Uterus (tissue), 4 donors: Measurements from ENCODE around the gene FZD7. TPM values are rescaled to one million over a fixed set of nuclear protein-coding genes. Genes with fewer than 3 reads are reported as not detected.

Experiments
- DNase-seq, 2 donors: peaks; one replicate each; pipeline ENCODE4 v3.0.0-alpha.2; 2019 to 2020
- H3K27ac ChIP-seq, 2 donors: fragments of 200-600 bp; sonication (generic); 1 replicate in 1 of 2; 2 replicates in 1 of 2; pipeline ENCODE4 v1.5.1; 2016 to 2018
- H3K27me3 ChIP-seq, 2 donors: fragments of 200-600 bp; sonication (generic); one replicate each; pipeline ENCODE4 v1.5.1; 2018 to 2019; ENCODE audit warnings: control low read depth in 1 of 2
- H3K36me3 ChIP-seq, 2 donors: fragments of 200-600 bp; sonication (generic); one replicate each; pipeline ENCODE4 v1.5.1; 2019; ENCODE audit warnings: control low read depth in 1 of 2
- H3K4me1 ChIP-seq, 2 donors: fragments of 200-600 bp; sonication (generic); one replicate each; pipeline ENCODE4 v1.5.1; 2018 to 2019; ENCODE audit warnings: control low read depth in 1 of 2
- H3K4me3 ChIP-seq, 2 donors: fragments of 200-600 bp; sonication (generic); 1 replicate in 1 of 2; 2 replicates in 1 of 2; pipeline ENCODE4 v1.5.1; 2018 to 2019; ENCODE audit warnings: mild to moderate bottlenecking in 1 of 2
- H3K9me3 ChIP-seq, 2 donors: fragments of 200-600 bp; sonication (generic); one replicate each; pipeline ENCODE4 v1.5.1; 2019; ENCODE audit warnings: control low read depth in 1 of 2
- CTCF ChIP-seq, 4 experiments: fragments of 200-600 bp in 2 of 4; fragments of 450-650 bp in 2 of 4; sonication (generic) in 2 of 4; IDR thresholded peaks; one replicate each; pipeline ENCODE4 v1.5.1; 2016 to 2019; ENCODE audit warnings: antibody characterized with exemption in 4 of 4, mild to moderate bottlenecking in 2 of 4, moderate library complexity in 1 of 4
- POLR2A ChIP-seq, 2 donors: fragments of 450-650 bp; IDR thresholded peaks; one replicate each; pipeline ENCODE4 v1.6.1; 2016; ENCODE audit warnings: antibody characterized with exemption in 2 of 2, mild to moderate bottlenecking in 1 of 2, moderate library complexity in 1 of 2
- intact Hi-C: fragments of 100-400 bp; cut with DNase I; formaldehyde crosslinking; loops from one replicate; pipeline ENCODE4 v1.15.1; 2023; ENCODE audit warnings: low total_unique reads
- total RNA-seq, 4 donors: library from RNA; depleted of rRNA in 3 of 4; stranded (reverse); fragments of >200 nt in 3 of 4; gene quantifications; one replicate each; pipeline versions ENCODE4 v1.1.0 to v1.2.4, GENCODE V29; 2014 to 2023
- donor health status: DM: yes; HTN: yes; CAD: no.

The FZD7 gene
- total RNA-seq = 10 to 100 TPM in 3 of 4 donors, under 1 TPM in 1; 0.77 to 38.8 (median 20.0) TPM

GRCh38 chr2:202033317-202034248 lies at the start of gene FZD7:
TSS of gene FZD7 (plus strand) at chr2:202033855. CDS start at chr2:202034648, 793 bp downstream.
- Histone ChIP-seq H3K27me3 (no peaks in the 10 kb centered on the region), H3K36me3 (no peaks in the 10 kb centered on the region), H3K27ac (peak within 1 kb of the TSS; percentile 95 to 98), H3K4me1 (peaks cover 0 to 5% of the 10 kb centered on the region in 2 donors), H3K4me3 (peak within 1 kb of the TSS; percentile 62 to 65), H3K9me3 (no peaks in the 10 kb centered on the region)
- TF ChIP-seq CTCF (IDR thresholded peaks at IDR 0.05) = peak in 2 of 4 experiments; percentile 1 to 24
- TF ChIP-seq POLR2A (IDR thresholded peaks at IDR 0.05) = peak; percentile 71 to 84
- peak; percentile 93 to 95 for DNase-seq
- intact Hi-C loops = no loop called here

- intact Hi-C loops = no loop called here
- no peak for DNase-seq
- no peaks in the 10 kb centered on the region for H3K4me1 ChIP-seq
Measured at GRCh38 chr2:201984333-201984732, 49.3 kb upstream of the FZD7 start.

DNA sequence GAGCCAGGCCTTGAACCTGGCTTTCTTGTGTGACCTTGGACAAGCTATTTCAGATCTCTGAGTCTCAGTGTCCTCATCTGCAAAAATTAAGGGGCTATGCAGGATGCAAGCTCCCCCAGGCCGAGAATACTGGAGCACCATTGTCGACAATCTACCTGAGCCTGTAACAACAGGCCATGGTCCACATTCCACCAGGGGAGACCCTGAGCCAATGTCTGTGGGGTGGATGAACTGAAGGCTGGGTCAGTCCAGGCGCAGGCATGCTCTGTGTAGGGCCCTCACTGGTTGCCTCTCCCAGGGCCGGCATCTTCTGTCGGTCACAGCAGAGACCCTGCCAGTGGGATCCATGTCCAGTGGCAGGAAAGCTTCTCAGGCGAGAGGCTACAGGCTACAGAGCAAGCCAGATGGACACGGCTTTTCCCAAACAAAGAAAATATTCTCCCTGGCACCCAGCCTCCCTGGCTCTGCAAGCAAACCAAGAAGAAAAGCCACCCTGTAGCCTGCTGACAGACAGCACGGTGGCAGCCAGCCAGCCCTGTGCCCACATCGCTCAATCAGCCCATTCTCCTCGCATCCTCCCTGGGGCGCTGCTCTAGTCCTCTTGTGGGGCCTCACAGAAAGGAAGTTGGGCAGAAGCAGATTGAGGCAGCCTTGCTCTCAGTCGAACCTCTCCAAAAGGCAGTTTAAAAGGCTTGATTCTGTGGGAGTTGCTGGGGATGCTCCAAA lies 48.7 kb upstream of the FZD7 start:
- DNase-seq = no peak
- intact Hi-C loops = no loop called here
- H3K4me3 ChIP-seq = no peak overlapping the region
- H3K27ac ChIP-seq = no peak overlapping the region
- no peaks in the 10 kb centered on the region for H3K4me1 ChIP-seq
- H3K9me3 ChIP-seq = no peaks in the 10 kb centered on the region
- TF ChIP-seq CTCF (IDR thresholded peaks at IDR 0.05) (no peak), POLR2A (IDR thresholded peaks at IDR 0.05) (no peak)
- H3K36me3 ChIP-seq = no peaks in the 10 kb centered on the region
- H3K27me3 ChIP-seq = no peaks in the 10 kb centered on the region

More at GRCh38 chr2:201984333-201984732, 49.3 kb upstream of the FZD7 start:
- H3K36me3 ChIP-seq = no peaks in the 10 kb centered on the region
- no peaks in the 10 kb centered on the region for H3K9me3 ChIP-seq
- no peaks in the 10 kb centered on the region for H3K27me3 ChIP-seq
- no peak for TF ChIP-seq CTCF (IDR thresholded peaks at IDR 0.05)
- TF ChIP-seq POLR2A (IDR thresholded peaks at IDR 0.05) = no peak
- H3K4me3 ChIP-seq = no peak overlapping the region
- H3K27ac ChIP-seq = no peak overlapping the region

DNA sequence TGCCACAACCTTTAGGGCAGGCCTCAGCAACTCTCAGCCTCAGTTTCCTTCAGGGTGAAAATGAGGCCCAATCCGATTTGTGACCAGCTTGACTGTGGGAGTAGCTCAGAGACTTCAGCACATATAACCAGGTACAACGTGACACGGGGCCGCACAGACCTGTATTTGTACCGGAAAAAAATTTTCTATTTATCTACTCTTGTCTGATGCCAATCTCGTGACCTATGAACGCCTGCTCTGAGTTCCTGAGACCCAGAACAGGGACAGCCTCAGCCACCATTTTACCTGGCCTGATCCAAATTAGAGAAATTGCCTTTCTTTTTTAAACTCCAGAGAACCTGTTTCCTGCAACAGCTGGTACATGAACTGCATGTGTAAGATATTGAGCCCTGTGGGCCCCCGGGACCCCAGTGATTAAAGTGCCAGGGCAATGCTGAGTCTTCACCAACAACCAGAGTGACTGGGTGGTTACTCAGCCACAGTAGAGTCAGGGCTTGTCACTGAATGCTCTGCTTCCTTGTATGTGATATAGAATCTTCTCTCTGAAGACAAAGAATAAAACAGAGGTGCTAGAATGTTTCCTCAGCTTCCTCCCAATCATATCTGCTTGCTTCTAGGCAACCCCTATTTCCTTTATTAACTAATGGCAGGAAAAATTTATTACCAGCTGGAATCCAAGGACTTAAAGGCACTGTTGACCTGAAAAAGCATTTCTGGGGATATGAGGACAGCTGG lies 47.8 kb upstream of the FZD7 start:
- no peak for DNase-seq
- Histone ChIP-seq H3K36me3 (no peaks in the 10 kb centered on the region), H3K27me3 (no peaks in the 10 kb centered on the region), H3K4me1 (no peaks in the 10 kb centered on the region), H3K4me3 (no peak overlapping the region), H3K27ac (no peak overlapping the region), H3K9me3 (no peaks in the 10 kb centered on the region)
- TF ChIP-seq CTCF (IDR thresholded peaks at IDR 0.05) (no peak), POLR2A (IDR thresholded peaks at IDR 0.05) (no peak)
- intact Hi-C loops = no loop called here
